Mesothelial cell of epicardium (in vitro differentiated cells): ENCODE results near the gene DIRAS3. TPM values are rescaled to one million over a fixed set of nuclear protein-coding genes. Genes with fewer than 3 reads are reported as not detected.
A peak's percentile ranks its signal among the peaks of the same experiment; 100 is the strongest.

Experiments used
- DNase-seq, 2 experiments: peaks; one replicate each; pipeline ENCODE4 v3.0.0; 2021; ENCODE audit warnings: low spot score in 2 of 2; ENCODE audit not compliant: unreplicated experiment in 2 of 2
- H3K27ac Mint-ChIP-seq: 2 replicates; pipeline ENCODE4 v1.8.0; 2021; ENCODE audit warnings: mixed read lengths
- H3K27me3 Mint-ChIP-seq: 2 replicates; pipeline ENCODE4 v1.8.0; 2021; ENCODE audit warnings: low read depth, mixed read lengths
- H3K36me3 Mint-ChIP-seq: 2 replicates; pipeline ENCODE4 v1.8.0; 2021; ENCODE audit warnings: mixed read lengths
- H3K4me1 Mint-ChIP-seq: 2 replicates; pipeline ENCODE4 v1.8.0; 2021; ENCODE audit warnings: mixed read lengths
- H3K4me3 Mint-ChIP-seq: 2 replicates; pipeline ENCODE4 v1.8.0; 2021; ENCODE audit warnings: mild to moderate bottlenecking, moderate library complexity, mixed read lengths
- H3K9me3 Mint-ChIP-seq: 2 replicates; pipeline ENCODE4 v1.8.0; 2021; ENCODE audit warnings: mixed read lengths
- total RNA-seq: library from RNA; stranded (reverse); gene quantifications from 3 replicates; pipeline ENCODE4 v1.2.1, GENCODE V29; 2021
- TF ChIP-seq, protein P1 (sequence below): fragments of 200-600 bp; sonication (generic); IDR thresholded peaks from one replicate; pipeline ENCODE4 v1.5.0; 2021; ENCODE audit warnings: antibody characterized with exemption; ENCODE audit not compliant: unreplicated experiment

The DIRAS3 gene
- total RNA-seq, 1 donor from 2014 or later = 2.0 TPM

DNA sequence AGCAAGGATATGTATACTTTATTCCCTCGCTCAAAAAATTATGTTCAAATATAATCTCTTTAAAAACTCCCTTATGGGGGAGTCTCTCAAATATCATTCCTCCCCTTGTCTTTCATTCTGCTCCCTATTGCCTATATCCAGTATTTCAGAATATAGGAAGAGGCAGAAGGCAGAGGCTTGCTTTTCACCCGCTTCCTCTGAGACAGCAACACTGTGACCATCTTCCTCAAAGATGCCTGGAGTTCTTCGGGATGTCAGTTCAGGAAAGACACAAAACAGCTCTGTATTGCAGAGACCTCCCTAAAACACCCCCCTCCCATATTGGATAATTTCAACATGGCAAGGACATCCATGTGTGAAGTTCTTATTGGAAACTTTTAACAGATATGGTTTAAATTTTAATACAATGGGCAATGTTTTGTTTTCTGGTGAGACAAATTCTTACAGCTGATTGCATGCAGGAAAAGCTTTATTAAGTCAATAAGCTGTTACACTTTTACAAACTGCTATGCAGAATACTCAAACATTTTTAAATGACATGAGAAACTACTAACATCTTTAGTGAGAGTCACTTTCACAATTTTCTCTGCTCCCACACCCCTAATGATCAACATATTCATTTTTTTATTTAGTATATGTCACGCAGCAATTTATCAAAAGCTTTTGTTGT, 4.8 kb downstream of the DIRAS3 start:
- peaks cover 10% of the 10 kb centered on the region for H3K4me1 Mint-ChIP-seq
- H3K27ac Mint-ChIP-seq = no peak overlapping the region
- DNase-seq = no peak
- TF ChIP-seq, protein P1, sequence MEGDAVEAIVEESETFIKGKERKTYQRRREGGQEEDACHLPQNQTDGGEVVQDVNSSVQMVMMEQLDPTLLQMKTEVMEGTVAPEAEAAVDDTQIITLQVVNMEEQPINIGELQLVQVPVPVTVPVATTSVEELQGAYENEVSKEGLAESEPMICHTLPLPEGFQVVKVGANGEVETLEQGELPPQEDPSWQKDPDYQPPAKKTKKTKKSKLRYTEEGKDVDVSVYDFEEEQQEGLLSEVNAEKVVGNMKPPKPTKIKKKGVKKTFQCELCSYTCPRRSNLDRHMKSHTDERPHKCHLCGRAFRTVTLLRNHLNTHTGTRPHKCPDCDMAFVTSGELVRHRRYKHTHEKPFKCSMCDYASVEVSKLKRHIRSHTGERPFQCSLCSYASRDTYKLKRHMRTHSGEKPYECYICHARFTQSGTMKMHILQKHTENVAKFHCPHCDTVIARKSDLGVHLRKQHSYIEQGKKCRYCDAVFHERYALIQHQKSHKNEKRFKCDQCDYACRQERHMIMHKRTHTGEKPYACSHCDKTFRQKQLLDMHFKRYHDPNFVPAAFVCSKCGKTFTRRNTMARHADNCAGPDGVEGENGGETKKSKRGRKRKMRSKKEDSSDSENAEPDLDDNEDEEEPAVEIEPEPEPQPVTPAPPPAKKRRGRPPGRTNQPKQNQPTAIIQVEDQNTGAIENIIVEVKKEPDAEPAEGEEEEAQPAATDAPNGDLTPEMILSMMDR = no peak
- peaks cover 23% of the 10 kb centered on the region for H3K27me3 Mint-ChIP-seq
- H3K9me3 Mint-ChIP-seq = no peaks in the 10 kb centered on the region
- H3K36me3 Mint-ChIP-seq = no peaks in the 10 kb centered on the region
- peak overlapping the region; percentile 5 for H3K4me3 Mint-ChIP-seq

DNA sequence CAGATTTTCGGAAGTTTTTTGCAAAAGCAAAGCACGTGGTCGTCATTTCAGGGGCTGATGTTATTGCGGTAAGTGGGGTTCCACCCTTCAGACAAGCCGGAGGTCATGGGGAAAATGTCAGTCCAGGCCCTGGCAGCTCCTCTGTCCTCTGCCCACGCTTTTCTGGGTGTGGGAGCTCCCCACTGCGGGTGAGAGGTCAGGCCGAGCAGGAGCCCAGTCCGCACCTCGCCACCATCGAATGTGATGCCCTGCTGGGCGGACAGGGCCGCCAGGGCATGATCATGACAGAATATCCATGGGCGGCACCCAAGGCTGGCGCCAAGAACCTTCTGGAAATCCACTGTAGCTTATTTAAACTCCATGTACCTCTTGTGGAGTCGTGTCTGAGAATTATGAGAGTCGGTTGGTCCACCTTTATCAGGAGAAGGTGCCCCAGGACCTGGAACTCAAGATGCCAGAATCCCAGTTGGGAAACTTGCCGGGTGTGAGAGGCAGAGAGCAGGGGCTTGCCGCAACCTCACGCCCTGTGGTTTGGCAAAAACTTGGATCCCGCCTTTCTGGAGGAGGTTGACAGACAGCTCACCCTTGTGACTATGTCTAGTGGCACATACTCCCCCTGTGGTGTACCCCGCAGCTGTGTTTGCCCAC, 6.9 kb downstream of the DIRAS3 start:
- Mint-ChIP-seq H3K27me3 (peaks cover 5% of the 10 kb centered on the region), H3K9me3 (peaks cover 11% of the 10 kb centered on the region), H3K27ac (no peak overlapping the region), H3K4me1 (peaks cover 4% of the 10 kb centered on the region), H3K36me3 (no peaks in the 10 kb centered on the region), H3K4me3 (no peak overlapping the region)
- no peak for DNase-seq
- TF ChIP-seq, protein P1 = no peak

DNA sequence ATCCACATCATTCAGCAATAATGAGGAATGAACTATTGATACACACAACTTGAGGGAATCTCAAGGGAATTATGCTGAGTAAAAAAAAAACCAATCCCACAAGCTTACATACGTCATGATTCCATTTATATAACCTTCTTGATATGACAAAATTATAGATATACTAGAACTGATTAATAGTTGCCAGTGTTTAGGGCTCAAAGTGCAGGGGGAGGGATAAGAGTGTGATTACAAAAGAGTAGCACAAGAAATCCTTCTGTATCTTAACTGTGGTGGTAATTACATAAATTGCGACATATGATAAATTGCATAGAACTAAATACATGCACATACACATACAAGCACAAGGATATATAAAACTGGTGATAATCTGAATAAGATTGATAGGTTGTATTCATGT, 13.5 kb downstream of the DIRAS3 start:
- Mint-ChIP-seq H3K4me1 (peaks cover 4% of the 10 kb centered on the region), H3K27ac (no peak overlapping the region), H3K4me3 (no peak overlapping the region), H3K9me3 (peaks cover 26% of the 10 kb centered on the region), H3K36me3 (no peaks in the 10 kb centered on the region), H3K27me3 (peaks cover 4% of the 10 kb centered on the region)
- DNase-seq = no peak
- TF ChIP-seq, protein P1 = no peak

DNA sequence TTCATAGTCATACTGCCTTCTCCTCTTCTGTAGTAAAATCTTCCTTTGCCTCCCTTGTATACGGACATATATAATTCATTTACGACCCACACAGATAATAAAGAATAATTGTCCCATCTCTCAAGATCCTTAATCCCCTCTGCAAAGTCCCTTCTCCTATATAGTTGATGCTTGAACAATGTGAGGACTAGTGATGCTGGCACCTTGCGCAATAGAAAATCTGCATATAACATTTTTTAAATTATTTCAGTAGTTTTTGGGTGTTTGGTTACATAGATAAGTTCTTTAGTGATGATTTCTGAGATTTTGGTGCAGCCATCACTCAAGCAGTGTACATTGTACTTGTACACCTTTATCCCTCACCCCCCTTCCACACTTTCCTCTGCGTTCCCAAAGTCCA, 21.0 kb downstream of the DIRAS3 start:
- Mint-ChIP-seq H3K27ac (no peak overlapping the region), H3K4me3 (no peak overlapping the region), H3K27me3 (peaks cover 9% of the 10 kb centered on the region), H3K4me1 (no peaks in the 10 kb centered on the region), H3K9me3 (peaks cover 23% of the 10 kb centered on the region), H3K36me3 (no peaks in the 10 kb centered on the region)
- TF ChIP-seq, protein P1 = no peak
- no peak for DNase-seq

DNA sequence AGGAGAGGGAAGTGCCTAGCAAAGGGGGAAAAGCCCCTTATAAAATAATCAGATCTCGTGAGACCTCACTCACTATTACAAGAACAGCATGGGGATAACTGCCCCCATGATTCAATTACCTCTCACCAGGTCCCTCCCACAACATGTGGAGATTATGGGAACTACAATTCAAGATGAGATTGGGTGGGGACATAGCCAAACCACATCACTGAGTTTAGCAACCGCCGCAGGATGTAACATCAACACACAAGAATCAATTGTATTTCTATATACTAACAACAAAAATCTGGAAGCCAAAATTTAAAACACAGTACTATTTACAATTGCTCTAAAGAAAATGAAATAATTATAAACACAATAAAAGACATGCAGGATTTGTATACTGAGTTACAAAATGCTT, 21.9 kb downstream of the DIRAS3 start:
- Mint-ChIP-seq H3K4me3 (no peak overlapping the region), H3K36me3 (no peaks in the 10 kb centered on the region), H3K27me3 (peaks cover 9% of the 10 kb centered on the region), H3K4me1 (no peaks in the 10 kb centered on the region), H3K9me3 (peaks cover 19% of the 10 kb centered on the region), H3K27ac (no peak overlapping the region)
- TF ChIP-seq, protein P1 = no peak
- DNase-seq = no peak
